SJCRH30 (cell line): ENCODE results near the gene MDH1. TPM values are rescaled to one million over a fixed set of nuclear protein-coding genes. Genes with fewer than 3 reads are reported as not detected.

Experiments
- DNase-seq, 2 experiments: peaks; one replicate each; pipeline ENCODE4 v3.0.0-alpha.2; 2015 to 2020
- H3K27ac ChIP-seq: fragments of 250-450 bp; sonication (Bioruptor Pico); 2 replicates; pipeline ENCODE4 v1.5.1; 2020; ENCODE audit warnings: mild to moderate bottlenecking, moderate library complexity
- H3K27me3 ChIP-seq: fragments of 250-450 bp; sonication (Bioruptor Pico); 2 replicates; pipeline ENCODE4 v1.5.1; 2020; ENCODE audit warnings: mild to moderate bottlenecking, moderate library complexity
- H3K36me3 ChIP-seq: fragments of 250-450 bp; sonication (Bioruptor Pico); 2 replicates; pipeline ENCODE4 v1.5.1; 2020; ENCODE audit warnings: mild to moderate bottlenecking, moderate library complexity
- H3K4me1 ChIP-seq: fragments of 250-450 bp; sonication (Bioruptor Pico); 2 replicates; pipeline ENCODE4 v1.5.1; 2020; ENCODE audit warnings: mild to moderate bottlenecking, moderate library complexity
- H3K4me3 ChIP-seq: fragments of 250-450 bp; sonication (Bioruptor Pico); 2 replicates; pipeline ENCODE4 v1.5.1; 2020; ENCODE audit warnings: mild to moderate bottlenecking, moderate library complexity
- H3K9me3 ChIP-seq: fragments of 250-450 bp; sonication (Bioruptor Pico); replicated peaks from 2 replicates; pipeline ENCODE4 v1.5.1; 2020; ENCODE audit warnings: mild to moderate bottlenecking, moderate library complexity
- total RNA-seq: library from RNA; depleted of rRNA; stranded (reverse); fragments of >200 nt; shearing (Covaris generic); gene quantifications from 2 replicates; pipeline ENCODE4 v1.2.3, GENCODE V29; 2014; rRNA removed

Gene MDH1
- total RNA-seq, 1 experiment from 2014 or later: 419 TPM

DNA sequence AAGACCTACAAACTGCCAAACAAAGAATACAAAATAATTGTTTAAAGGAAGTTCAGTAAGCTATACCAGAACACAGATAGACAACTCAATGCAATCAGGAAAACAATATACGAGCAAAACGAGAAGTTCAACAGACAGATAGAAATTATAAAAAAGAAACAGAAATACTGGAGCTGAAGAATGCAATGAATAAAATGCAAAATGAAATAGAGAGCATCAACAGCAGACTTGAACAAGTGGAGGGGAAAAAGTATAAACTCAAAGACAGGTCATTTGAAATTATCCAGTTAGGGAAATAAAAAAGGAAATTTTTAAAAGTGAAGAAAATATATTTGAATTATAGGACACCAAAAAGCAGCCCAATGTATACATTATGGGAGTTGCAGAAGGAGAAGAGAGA is 43.6 kb downstream of the MDH1 start:
- Histone ChIP-seq H3K4me1 (peaks cover 12% of the 10 kb centered on the region), H3K4me3 (no peak overlapping the region), H3K27me3 (no peaks in the 10 kb centered on the region), H3K36me3 (no peaks in the 10 kb centered on the region), H3K9me3 (peaks cover 7% of the 10 kb centered on the region), H3K27ac (no peak overlapping the region)
- no peak for DNase-seq

DNA sequence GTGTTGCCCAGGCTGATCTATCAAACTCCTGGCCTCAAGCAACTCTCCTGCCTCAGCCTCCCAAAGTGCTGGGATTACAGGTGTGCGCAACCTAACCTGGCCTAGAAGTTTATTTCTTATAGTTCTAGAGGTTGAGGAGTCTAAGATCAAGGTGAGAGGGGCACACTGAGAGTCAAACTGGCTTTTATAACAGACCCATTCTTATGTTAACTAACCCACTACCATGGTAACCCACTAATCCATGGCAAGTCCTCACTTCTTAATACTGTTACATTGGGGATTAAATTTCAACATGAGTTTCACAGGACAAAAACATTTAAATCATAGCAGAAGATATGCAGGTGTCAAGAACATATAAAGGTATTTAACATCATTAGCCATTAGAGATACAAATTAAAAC is 50.6 kb downstream of the MDH1 start:
- Histone ChIP-seq H3K27me3 (no peaks in the 10 kb centered on the region), H3K9me3 (0 out of 2 replicates have a peak, but pooled peaks cover 3% of the 10 kb centered on the region), H3K4me3 (no peak overlapping the region), H3K36me3 (no peaks in the 10 kb centered on the region), H3K4me1 (no peaks in the 10 kb centered on the region), H3K27ac (no peak overlapping the region)
- no peak for DNase-seq

DNA sequence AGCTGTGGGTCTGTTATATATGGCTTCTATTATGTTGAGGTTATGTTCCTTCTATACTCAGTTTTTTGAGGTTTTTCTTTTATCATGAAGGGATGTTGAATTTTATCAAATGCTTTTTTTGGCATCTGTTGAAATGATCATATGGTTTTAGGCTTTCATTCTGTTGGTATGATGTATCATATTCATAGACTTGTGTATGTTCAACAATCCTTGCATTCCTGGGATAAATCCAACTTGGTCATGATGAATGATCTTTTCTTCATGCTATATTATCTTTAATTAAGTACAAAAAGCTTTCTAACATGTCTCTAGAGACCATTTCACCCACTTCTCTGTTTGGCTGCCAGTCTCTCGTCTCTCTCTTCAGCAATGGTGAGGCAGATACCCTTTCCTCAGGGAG is 54.2 kb downstream of the MDH1 start:
- H3K4me1 ChIP-seq: no peaks in the 10 kb centered on the region

DNA sequence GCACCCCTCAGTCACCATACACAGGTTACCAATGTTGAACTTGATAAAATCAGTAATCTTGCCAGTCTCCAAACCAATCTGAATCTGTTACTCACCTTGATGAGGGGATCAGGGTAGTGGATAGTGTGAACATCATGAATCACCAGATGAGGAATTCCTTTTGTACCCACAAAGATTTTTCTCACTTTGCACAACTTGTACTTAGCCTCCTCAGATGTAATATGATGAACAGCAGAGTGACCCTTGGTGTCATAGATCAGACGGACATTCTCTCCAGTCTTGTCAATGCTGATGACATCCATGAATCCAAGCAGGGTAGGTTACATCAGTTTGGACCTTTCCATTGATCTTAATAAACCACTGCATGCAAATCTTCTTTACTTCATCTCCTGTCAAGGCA is 54.7 kb downstream of the MDH1 start:
- no peak for DNase-seq
- H3K36me3 ChIP-seq: no peaks in the 10 kb centered on the region

More for the DNA sequence above, 54.2 kb downstream of the MDH1 start:
- no peak for DNase-seq
- H3K36me3 ChIP-seq: no peaks in the 10 kb centered on the region
- no peaks in the 10 kb centered on the region for H3K27me3 ChIP-seq
- no peak overlapping the region for H3K27ac ChIP-seq
- no peak overlapping the region for H3K4me3 ChIP-seq
- H3K9me3 ChIP-seq: no peaks in the 10 kb centered on the region

DNA sequence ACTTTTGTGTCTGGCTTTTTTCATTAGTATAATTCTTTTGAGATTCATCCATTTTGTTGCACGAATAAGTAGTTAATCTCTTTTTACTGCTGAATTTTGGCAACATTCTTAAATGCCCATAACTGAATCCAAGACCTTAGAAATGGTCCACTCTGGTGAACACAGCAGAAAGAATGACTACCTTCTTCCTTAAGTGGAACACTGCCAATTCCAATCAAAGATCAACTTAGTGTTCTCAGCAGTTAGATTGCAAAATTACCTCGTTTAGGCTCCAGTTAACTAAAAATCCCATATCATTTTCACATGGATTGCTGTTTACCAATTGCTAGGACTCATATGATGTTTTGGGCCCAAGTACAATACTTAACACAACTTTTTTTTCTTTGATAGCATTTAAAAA is 59.9 kb downstream of the MDH1 start:
- no peak overlapping the region for H3K4me3 ChIP-seq
- H3K27ac ChIP-seq: no peak overlapping the region

More for the DNA sequence above, 54.7 kb downstream of the MDH1 start:
- Histone ChIP-seq H3K4me3 (no peak overlapping the region), H3K4me1 (no peaks in the 10 kb centered on the region), H3K9me3 (no peaks in the 10 kb centered on the region), H3K27ac (no peak overlapping the region), H3K27me3 (no peaks in the 10 kb centered on the region)

DNA sequence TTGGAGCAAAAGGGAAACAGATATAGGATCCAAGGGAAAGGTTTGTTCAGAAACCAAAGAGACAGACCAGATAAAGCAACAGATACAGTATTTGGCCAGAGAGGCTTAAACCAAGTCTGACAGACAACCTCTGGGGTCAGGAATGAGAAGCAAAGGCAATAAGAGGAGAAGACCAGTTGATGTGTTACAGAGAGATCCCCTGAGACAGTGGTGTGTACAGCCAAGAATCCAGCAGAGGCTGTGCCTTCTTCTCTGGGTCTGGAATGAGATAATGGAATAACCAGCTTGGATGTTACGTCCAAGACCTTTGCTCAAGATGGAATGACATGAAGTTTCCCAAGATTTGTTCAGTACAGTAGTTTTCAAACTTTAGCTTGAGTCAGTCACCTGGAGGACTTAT is 61.1 kb downstream of the MDH1 start:
- no peaks in the 10 kb centered on the region for H3K9me3 ChIP-seq
- H3K4me1 ChIP-seq: peaks cover 9% of the 10 kb centered on the region
- no peaks in the 10 kb centered on the region for H3K27me3 ChIP-seq
- no peak overlapping the region for H3K27ac ChIP-seq
- DNase-seq: no peak
- H3K4me3 ChIP-seq: no peak overlapping the region
- no peaks in the 10 kb centered on the region for H3K36me3 ChIP-seq

More for the DNA sequence above, 59.9 kb downstream of the MDH1 start:
- H3K9me3 ChIP-seq: no peaks in the 10 kb centered on the region
- DNase-seq: no peak
- H3K36me3 ChIP-seq: no peaks in the 10 kb centered on the region
- no peaks in the 10 kb centered on the region for H3K27me3 ChIP-seq
- H3K4me1 ChIP-seq: peaks cover 9% of the 10 kb centered on the region

DNA sequence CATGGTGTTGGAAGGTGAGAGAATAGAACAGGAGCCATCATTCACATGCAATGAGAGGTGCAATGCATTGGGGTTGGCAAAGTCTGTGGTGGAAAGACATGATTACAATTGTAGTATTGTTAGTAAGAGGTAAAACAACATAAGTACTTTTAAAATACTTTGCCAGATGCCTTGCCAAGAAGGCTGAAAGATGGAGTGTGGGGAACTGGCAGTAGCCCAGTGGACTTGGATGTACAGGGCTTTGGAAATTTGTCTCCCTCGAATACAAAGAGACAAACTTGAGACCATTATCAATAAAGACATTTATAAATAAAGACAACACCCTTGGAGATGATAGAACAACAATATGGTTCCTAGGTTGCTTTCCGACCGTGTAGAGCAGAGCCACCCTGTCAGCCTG is 62.0 kb downstream of the MDH1 start:
- Histone ChIP-seq H3K9me3 (no peaks in the 10 kb centered on the region), H3K4me1 (peaks cover 9% of the 10 kb centered on the region), H3K36me3 (no peaks in the 10 kb centered on the region), H3K27ac (no peak overlapping the region), H3K27me3 (no peaks in the 10 kb centered on the region), H3K4me3 (no peak overlapping the region)
- no peak for DNase-seq

DNA sequence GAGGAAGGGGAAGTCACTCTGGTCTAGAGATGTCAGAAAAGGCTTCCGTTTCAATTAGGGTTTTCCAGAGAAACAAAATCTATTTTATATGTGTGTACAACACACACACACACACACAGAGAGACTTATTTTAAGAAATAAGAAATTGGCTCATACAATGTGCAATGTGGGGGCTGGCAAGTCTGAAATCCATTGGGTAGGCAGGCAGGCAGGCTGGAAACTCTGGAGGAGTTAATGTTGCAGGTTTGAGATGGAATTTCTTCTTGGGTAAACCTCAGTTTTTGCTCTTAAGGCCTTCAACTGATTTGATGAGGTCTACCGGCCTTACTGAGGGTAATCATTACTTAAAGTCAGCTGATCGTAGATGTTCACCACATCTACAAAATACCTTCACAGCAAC is 62.6 kb downstream of the MDH1 start:
- H3K9me3 ChIP-seq: no peaks in the 10 kb centered on the region
- peaks cover 9% of the 10 kb centered on the region for H3K4me1 ChIP-seq
- no peak overlapping the region for H3K27ac ChIP-seq
- H3K27me3 ChIP-seq: no peaks in the 10 kb centered on the region
- no peak for DNase-seq
- H3K36me3 ChIP-seq: no peaks in the 10 kb centered on the region
- no peak overlapping the region for H3K4me3 ChIP-seq

DNA sequence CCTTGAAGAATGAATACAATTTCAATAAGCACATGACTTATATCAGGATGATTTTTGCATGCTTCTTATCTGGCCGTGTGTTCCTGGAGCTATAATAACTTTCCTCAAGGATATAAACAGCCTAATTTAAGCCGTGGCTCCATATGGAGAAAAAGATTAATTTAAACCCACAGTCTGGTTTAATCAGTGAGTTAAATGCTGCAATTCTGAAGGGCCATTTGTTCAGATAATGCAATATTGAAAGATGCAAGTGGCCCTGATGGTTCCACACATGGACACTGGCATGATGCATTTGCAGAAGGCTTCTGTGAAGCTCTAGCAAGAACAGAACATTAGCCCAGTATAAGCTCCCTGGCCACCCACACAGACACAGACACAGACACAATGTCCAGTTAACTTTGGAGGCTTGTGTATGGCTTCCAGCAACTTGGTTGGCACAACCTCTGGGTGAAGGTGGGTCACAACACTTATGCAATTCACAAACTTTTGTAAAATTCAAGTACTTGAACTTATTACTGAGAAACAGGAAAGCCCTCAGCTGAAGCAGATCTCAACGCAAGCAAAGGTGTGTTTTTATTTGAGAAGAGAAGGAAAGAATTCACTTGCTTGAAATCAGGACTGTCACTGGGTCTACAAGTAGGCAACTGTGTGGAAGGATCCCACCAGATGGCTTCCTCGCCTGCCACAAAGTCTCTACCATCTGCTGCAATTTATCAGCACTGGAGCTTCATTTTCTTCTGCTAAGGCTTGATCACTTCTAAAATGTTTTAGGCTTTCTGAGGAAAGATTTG is 63.3 kb downstream of the MDH1 start:
- no peaks in the 10 kb centered on the region for H3K27me3 ChIP-seq
- peak in 1 of 2 experiments; percentile 33 for DNase-seq

DNA sequence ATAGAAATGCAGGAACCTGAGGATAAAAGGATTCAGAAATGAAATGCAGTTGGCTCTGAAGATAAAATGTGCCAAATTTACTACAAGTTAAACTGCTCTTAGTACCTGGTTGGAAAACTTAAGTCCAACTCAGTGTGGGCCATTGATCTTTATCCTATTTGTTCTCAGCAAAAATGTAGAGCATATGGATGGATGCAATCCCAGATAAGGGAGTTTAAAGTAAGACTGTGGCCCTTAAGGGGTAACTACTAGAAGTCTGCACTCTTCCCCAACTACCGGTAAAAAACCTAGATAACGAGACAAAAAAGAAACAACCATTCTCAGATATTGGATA is 63.9 kb downstream of the MDH1 start:
- Histone ChIP-seq H3K36me3 (no peaks in the 10 kb centered on the region), H3K27ac (no peak overlapping the region), H3K4me3 (no peak overlapping the region), H3K9me3 (no peaks in the 10 kb centered on the region), H3K27me3 (no peaks in the 10 kb centered on the region), H3K4me1 (peaks cover 9% of the 10 kb centered on the region)
- no peak for DNase-seq

More for the DNA sequence above, 63.3 kb downstream of the MDH1 start:
- peaks cover 9% of the 10 kb centered on the region for H3K4me1 ChIP-seq
- no peaks in the 10 kb centered on the region for H3K9me3 ChIP-seq
- no peak overlapping the region for H3K4me3 ChIP-seq
- no peaks in the 10 kb centered on the region for H3K36me3 ChIP-seq
- H3K27ac ChIP-seq: no peak overlapping the region

DNA sequence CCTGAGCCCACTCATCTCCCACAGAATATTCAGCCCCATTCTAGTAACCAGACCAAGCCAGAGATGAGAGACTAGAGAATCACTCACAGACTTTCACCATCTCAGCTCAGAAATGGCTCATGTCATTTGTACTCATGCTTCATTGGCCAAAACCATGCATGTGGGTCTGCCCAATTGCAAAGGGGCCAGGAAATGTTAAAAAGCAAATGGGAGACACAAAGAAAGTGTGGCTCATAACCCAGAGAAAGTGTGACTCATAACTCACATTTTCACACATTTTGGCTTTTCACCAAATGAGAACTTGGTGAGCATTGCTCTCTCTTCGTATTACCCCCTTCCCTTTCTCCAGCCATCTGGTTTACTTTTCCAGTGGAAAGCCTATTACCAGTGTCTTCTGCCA is 66.2 kb downstream of the MDH1 start:
- no peaks in the 10 kb centered on the region for H3K9me3 ChIP-seq
- no peak for DNase-seq
- H3K27ac ChIP-seq: no peak overlapping the region
- no peaks in the 10 kb centered on the region for H3K36me3 ChIP-seq
- H3K4me3 ChIP-seq: no peak overlapping the region
- no peaks in the 10 kb centered on the region for H3K27me3 ChIP-seq
- H3K4me1 ChIP-seq: peaks cover 9% of the 10 kb centered on the region

Other genes starting within 250 kb of the MDH1 start
- 12.7 and 14.7 TPM in 2 replicates for gene WDPCP, start 486 bp upstream of the MDH1 start, total RNA-seq